SK-N-SH (cell line): ENCODE data around the gene TTC28. TPM values are rescaled to one million over a fixed set of nuclear protein-coding genes. Genes with fewer than 3 reads are reported as not detected.
"Not testable (repeated sequence)": the region's sequence is repeated elsewhere in the genome, so short reads cannot be mapped to it uniquely, and the experiment has no call there.

Experiments used
- CTCF ChIA-PET: fragments of 300-600, 350-600 bp; formaldehyde crosslinking; extraction: SDS; loops from one replicate; lab custom pipeline; 2021; lab: Yijun Ruan, JAX
- POLR2A ChIA-PET: fragments of 350-600 bp; sonication (Branson Sonifier 250); formaldehyde crosslinking; extraction: SDS; loops from one replicate; lab custom pipeline; 2020; ENCODE audit warnings: antibody characterized with exemption, inconsistent platforms; lab: Yijun Ruan, JAX
- DNase-seq: peaks from one replicate; pipeline ENCODE4 v3.0.0; 2012
- H2AFZ ChIP-seq: fragments of 200-600 bp; sonication (generic); 2 replicates; pipeline ENCODE4 v1.8.1; 2016; ENCODE audit warnings: antibody characterized with exemption, mild to moderate bottlenecking, low read depth
- H3F3A ChIP-seq: fragments of 200-600 bp; sonication (generic); replicated peaks from 2 replicates; pipeline ENCODE3; 2016; ENCODE audit warnings: antibody characterized with exemption, mild to moderate bottlenecking; ENCODE audit not compliant: insufficient read depth
- H3K27ac ChIP-seq, 2 experiments: fragments of 200-500 bp in 1 of 2; fragments of 200-600 bp in 1 of 2; sonication (Bioruptor generic) in 1 of 2; sonication (generic), shearing (Covaris generic) in 1 of 2; 2 replicates each; pipeline versions ENCODE4 v1.5.1 to v1.6.1; 2014 to 2016; ENCODE audit warnings: low read depth in 2 of 2, inconsistent platforms in 1 of 2, low read length in 1 of 2, mild to moderate bottlenecking in 1 of 2, mixed read lengths in 1 of 2
- H3K27me3 ChIP-seq: fragments of 200-600 bp; sonication (generic), shearing (Covaris generic); 2 replicates; pipeline ENCODE4 v1.6.1; 2016; ENCODE audit warnings: mixed run types; ENCODE audit not compliant: insufficient read depth
- H3K36me3 ChIP-seq, 2 experiments: fragments of 200-500 bp in 1 of 2; fragments of 200-600 bp in 1 of 2; sonication (Bioruptor generic) in 1 of 2; sonication (generic) in 1 of 2; replicated peaks in 1 of 2; 2 replicates each; pipeline versions ENCODE3 to v1.5.1; 2014 to 2016; ENCODE audit warnings: low read length in 1 of 2, mild to moderate bottlenecking in 1 of 2; ENCODE audit not compliant: insufficient read depth in 2 of 2, control insufficient read depth in 1 of 2
- H3K4me1 ChIP-seq, 2 experiments: fragments of 200-500 bp in 1 of 2; fragments of 200-600 bp in 1 of 2; sonication (Bioruptor generic) in 1 of 2; sonication (generic), shearing (Covaris generic) in 1 of 2; 2 replicates each; pipeline versions ENCODE4 v1.5.1 to v1.6.1; 2014 to 2016; ENCODE audit warnings: low read depth in 1 of 2, low read length in 1 of 2, mixed run types in 1 of 2; ENCODE audit not compliant: insufficient read depth in 2 of 2, control insufficient read depth in 1 of 2
- H3K4me2 ChIP-seq: fragments of 200-600 bp; sonication (generic), shearing (Covaris generic); 2 replicates; pipeline ENCODE4 v1.6.1; 2017; ENCODE audit warnings: mixed run types
- H3K4me3 ChIP-seq, 2 experiments: fragments of 200-500 bp in 1 of 2; fragments of 200-600 bp in 1 of 2; sonication (Bioruptor generic) in 1 of 2; sonication (generic), shearing (Covaris generic) in 1 of 2; 2 replicates each; pipeline versions ENCODE4 v1.5.1 to v1.8.1; 2014 to 2016; ENCODE audit warnings: low read depth in 2 of 2, inconsistent platforms in 1 of 2, low read length in 1 of 2, mild to moderate bottlenecking in 1 of 2, mixed read lengths in 1 of 2, moderate library complexity in 1 of 2
- H3K79me2 ChIP-seq: fragments of 200-600 bp; sonication (generic); 2 replicates; pipeline ENCODE4 v1.8.1; 2017; ENCODE audit warnings: mild to moderate bottlenecking; ENCODE audit not compliant: insufficient read depth
- H3K9ac ChIP-seq: fragments of 200-600 bp; sonication (generic); 2 replicates; pipeline ENCODE4 v1.6.1; 2017; ENCODE audit warnings: mixed run types
- H3K9me2 ChIP-seq: fragments of 200-600 bp; sonication (generic); 2 replicates; pipeline ENCODE4 v1.6.1; 2017; ENCODE audit warnings: mixed run types
- H3K9me3 ChIP-seq: fragments of 200-600 bp; sonication (generic); 2 replicates; pipeline ENCODE4 v1.6.1; 2017; ENCODE audit warnings: mixed run types, mild to moderate bottlenecking, moderate library complexity
- H4K20me1 ChIP-seq: fragments of 200-600 bp; sonication (generic); 2 replicates; pipeline ENCODE4 v1.6.1; 2017; ENCODE audit warnings: mild to moderate bottlenecking, mixed run types; ENCODE audit not compliant: insufficient read depth
- ELF1 ChIP-seq: IDR thresholded peaks from 2 replicates; pipeline ENCODE4 v1.4.0; 2012
- FOXJ3 ChIP-seq: sonication (generic); formaldehyde crosslinking; IDR thresholded peaks from 2 replicates; pipeline ENCODE4 v1.5.1; 2020; ENCODE audit warnings: mild to moderate bottlenecking, missing genetic modification reagents
- ZBTB33 ChIP-seq: IDR thresholded peaks from 2 replicates; pipeline ENCODE4 v1.4.0; 2012; ENCODE audit warnings: low read depth, borderline replicate concordance
- WGBS: methylation state at CpG from one replicate; pipeline ENCODE4 v1.1.6; 2017; ENCODE audit warnings: low lambda C conversion rate; 5-methylcytosine and 5-hydroxymethylcytosine counted together
- polyA plus RNA-seq, 3 experiments: library from polyadenylated mRNA; depleted of rRNA; stranded (reverse); fragments of >200 nt; gene quantifications; 2 replicates each; pipeline ENCODE4 v1.2.3, GENCODE V29; 2012
- TF ChIP-seq, protein P1 (sequence below): fragments of 200-600 bp; sonication (generic); IDR thresholded peaks from 2 replicates; pipeline ENCODE4 v1.6.1; 2017; ENCODE audit warnings: antibody characterized with exemption, mild to moderate bottlenecking, moderate library complexity
- TF ChIP-seq, protein P2 (sequence below): fragments of 150-350 bp; IDR thresholded peaks from 2 replicates; pipeline ENCODE4 v1.6.1; 2016; ENCODE audit warnings: mild to moderate bottlenecking, low read depth, low read length

The TTC28 gene
- polyA plus RNA-seq, 1 of the 3 experiments (the other 2 are of a cell fraction): 5.9 TPM

- CTCF ChIA-PET: interaction anchor here (1.0 kb wide), 1 partner anchor 30 kb away, joined by 3 read pairs; no protein-coding TSS in a partner anchor
- WGBS: 88% methylated on average over 1 of the region's 2 CpGs
- POLR2A ChIA-PET: not testable (repeated sequence)
These were observed 188.4 kb downstream of the TTC28 start for GRCh38 chr22:28491289-28491688.

DNA sequence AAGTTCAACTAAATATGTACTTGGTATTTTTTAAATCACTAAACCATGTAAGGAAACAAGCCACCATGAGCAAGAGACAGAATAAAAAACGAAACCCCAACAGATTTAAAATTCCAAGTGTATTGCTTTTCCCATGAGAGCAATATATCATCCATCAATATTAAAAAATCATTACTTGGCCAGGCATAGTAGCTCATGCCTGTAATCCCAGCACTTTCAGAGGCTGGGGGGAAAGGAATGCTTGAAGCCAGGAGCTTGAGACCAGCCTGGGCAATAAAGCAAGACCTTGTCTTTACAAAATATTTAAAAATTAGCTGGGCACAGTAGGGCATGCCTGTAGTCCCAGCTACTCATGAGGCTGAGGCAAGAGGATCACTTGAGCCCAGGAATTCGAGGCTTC lies 190.8 kb downstream of the TTC28 start:
- H3K27me3 ChIP-seq: no peaks in the 10 kb centered on the region
- ChIA-PET CTCF (interaction anchor here (0.6 to 1.1 kb wide), 2 partner anchors 31 to 469 kb away, joined by 3 read pairs; no protein-coding TSS in a partner anchor), POLR2A (no interaction called here)
- H3K4me3 ChIP-seq: no peak overlapping the region
- 86% methylated on average over 2 of the region's 2 CpGs for WGBS
- H3K4me1 ChIP-seq: peaks cover 0 to 5% of the 10 kb centered on the region in 2 experiments; a peak in 1 of 4 replicates
- H2AFZ ChIP-seq: no peak overlapping the region
- no peak overlapping the region for H3K27ac ChIP-seq
- no peaks in the 10 kb centered on the region for H4K20me1 ChIP-seq
- H3K9me2 ChIP-seq: no peaks in the 10 kb centered on the region
- no peak for DNase-seq
- H3K9me3 ChIP-seq: no peaks in the 10 kb centered on the region
- H3F3A ChIP-seq: peaks cover 4% of the 10 kb centered on the region
- no peaks in the 10 kb centered on the region for H3K36me3 ChIP-seq
- H3K9ac ChIP-seq: no peak overlapping the region
- no peaks in the 10 kb centered on the region; the same call in 1 of the 2 replicates for H3K79me2 ChIP-seq
- no peak overlapping the region for H3K4me2 ChIP-seq
- TF ChIP-seq FOXJ3 (CRISPR knock-in tag) (no peak), ELF1 (no peak), ZBTB33 (no peak)
- TF ChIP-seq, protein P1, sequence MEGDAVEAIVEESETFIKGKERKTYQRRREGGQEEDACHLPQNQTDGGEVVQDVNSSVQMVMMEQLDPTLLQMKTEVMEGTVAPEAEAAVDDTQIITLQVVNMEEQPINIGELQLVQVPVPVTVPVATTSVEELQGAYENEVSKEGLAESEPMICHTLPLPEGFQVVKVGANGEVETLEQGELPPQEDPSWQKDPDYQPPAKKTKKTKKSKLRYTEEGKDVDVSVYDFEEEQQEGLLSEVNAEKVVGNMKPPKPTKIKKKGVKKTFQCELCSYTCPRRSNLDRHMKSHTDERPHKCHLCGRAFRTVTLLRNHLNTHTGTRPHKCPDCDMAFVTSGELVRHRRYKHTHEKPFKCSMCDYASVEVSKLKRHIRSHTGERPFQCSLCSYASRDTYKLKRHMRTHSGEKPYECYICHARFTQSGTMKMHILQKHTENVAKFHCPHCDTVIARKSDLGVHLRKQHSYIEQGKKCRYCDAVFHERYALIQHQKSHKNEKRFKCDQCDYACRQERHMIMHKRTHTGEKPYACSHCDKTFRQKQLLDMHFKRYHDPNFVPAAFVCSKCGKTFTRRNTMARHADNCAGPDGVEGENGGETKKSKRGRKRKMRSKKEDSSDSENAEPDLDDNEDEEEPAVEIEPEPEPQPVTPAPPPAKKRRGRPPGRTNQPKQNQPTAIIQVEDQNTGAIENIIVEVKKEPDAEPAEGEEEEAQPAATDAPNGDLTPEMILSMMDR: no peak
- TF ChIP-seq, protein P2, sequence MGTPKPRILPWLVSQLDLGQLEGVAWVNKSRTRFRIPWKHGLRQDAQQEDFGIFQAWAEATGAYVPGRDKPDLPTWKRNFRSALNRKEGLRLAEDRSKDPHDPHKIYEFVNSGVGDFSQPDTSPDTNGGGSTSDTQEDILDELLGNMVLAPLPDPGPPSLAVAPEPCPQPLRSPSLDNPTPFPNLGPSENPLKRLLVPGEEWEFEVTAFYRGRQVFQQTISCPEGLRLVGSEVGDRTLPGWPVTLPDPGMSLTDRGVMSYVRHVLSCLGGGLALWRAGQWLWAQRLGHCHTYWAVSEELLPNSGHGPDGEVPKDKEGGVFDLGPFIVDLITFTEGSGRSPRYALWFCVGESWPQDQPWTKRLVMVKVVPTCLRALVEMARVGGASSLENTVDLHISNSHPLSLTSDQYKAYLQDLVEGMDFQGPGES: no peak
- TF ChIP-seq, all 33 proteins: peak for 0

More at GRCh38 chr22:28491289-28491688, 188.4 kb downstream of the TTC28 start:
- not testable (repeated sequence) for H3K27ac ChIP-seq, H3K27me3 ChIP-seq, H3K79me2 ChIP-seq, H3K9ac ChIP-seq, H3K9me2 ChIP-seq, DNase-seq, H3K9me3 ChIP-seq, H3K4me1 ChIP-seq, H4K20me1 ChIP-seq, H2AFZ ChIP-seq, H3K36me3 ChIP-seq, H3K4me3 ChIP-seq, H3K4me2 ChIP-seq, H3F3A ChIP-seq
